HEK293T (cell line): ENCODE results near the gene ZBTB2.

Experiments
- HDGF ChIP-seq: fragments of 450-650 bp; IDR thresholded peaks from 2 replicates; pipeline ENCODE4 v1.6.1; 2017; ENCODE audit warnings: antibody characterized with exemption, borderline replicate concordance
- SP1 ChIP-seq: fragments of 450-650 bp; IDR thresholded peaks from 2 replicates; pipeline ENCODE4 v1.6.1; 2017

DNA sequence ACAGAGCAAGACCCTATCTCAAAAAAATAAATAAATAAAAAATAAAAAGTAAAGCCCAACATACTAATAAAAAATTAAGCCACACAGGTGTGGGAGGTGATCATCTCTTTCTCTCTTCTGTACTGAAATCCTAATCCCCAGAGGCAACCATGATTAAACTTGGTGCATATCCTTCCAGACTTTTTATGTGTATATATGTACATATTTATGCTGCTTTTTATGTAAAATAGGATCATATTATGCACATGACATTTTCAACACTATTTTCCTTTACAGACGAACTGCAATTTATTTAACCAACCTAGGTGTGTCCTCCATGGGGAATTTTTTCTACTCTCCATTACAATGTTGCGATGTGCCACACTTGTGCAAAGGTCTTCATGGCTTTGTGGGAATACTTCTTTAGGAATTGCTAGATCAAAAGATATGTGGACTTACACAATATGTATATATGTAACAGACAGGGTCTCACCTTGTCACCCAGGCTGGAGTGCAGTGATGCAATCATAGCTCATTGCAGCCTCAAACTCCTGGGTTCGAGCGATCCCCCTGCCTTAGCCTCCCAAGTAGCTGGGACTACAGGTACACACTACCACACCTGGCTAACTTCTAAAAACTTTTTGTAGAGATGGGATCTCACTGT lies 36.9 kb upstream of the ZBTB2 start:
- no peak for TF ChIP-seq SP1
- TF ChIP-seq HDGF = no peak
